Adrenal gland (tissue), 5 donors: Measurements from ENCODE around the gene CD300H.

Source experiments
- POLR2A ChIP-seq, 2 donors: fragments of 450-650 bp; IDR thresholded peaks; one replicate each; pipeline ENCODE4 v1.6.1; 2017; ENCODE audit warnings: antibody characterized with exemption in 2 of 2, mild to moderate bottlenecking in 2 of 2, moderate library complexity in 1 of 2
- TF ChIP-seq, protein P1 (sequence below), 6 experiments: fragments of 450-650 bp in 4 of 6; fragments of 200-600 bp in 2 of 6; sonication (generic) in 1 of 6; IDR thresholded peaks; 1 replicate in 5 of 6; 2 replicates in 1 of 6; pipeline versions ENCODE4 v1.5.1 to v1.8.0; 2016 to 2021; ENCODE audit warnings: antibody characterized with exemption in 6 of 6, mild to moderate bottlenecking in 2 of 6, moderate library complexity in 1 of 6
- donor health status: DM: no; HTN: no; CAD: no.

DNA sequence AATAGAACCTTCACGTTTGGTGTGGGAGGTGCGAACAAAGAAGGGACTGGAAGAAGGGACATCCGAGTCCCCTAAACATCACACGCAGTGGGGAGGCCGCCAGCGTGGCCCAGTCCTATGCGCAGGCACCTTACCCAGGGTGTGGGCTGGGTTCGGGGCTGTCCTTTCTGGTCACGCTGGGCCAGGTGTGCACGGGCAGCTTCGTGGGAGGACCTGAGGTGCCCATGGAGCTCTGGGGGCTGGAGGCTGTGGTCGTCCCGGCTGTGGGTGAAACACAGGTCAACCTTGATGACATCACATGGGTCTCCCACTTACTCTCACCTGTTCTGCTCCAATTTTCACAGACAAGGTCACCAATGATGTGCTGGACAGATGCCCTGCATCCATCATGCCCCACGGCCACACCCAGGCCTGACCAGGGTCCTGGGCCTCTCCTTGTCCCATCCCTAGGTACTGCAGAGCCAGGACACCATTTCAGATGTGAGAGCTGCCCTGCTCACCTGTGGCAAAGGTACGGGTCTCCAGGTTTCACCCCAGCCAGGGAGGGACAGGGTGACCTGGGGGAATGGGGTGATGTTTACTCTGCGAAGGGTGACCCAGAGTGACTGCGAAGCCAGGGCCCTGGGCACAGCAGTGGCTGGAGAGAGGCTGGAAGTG, 24.5 kb downstream of the CD300H start:
- TF ChIP-seq, protein P1, sequence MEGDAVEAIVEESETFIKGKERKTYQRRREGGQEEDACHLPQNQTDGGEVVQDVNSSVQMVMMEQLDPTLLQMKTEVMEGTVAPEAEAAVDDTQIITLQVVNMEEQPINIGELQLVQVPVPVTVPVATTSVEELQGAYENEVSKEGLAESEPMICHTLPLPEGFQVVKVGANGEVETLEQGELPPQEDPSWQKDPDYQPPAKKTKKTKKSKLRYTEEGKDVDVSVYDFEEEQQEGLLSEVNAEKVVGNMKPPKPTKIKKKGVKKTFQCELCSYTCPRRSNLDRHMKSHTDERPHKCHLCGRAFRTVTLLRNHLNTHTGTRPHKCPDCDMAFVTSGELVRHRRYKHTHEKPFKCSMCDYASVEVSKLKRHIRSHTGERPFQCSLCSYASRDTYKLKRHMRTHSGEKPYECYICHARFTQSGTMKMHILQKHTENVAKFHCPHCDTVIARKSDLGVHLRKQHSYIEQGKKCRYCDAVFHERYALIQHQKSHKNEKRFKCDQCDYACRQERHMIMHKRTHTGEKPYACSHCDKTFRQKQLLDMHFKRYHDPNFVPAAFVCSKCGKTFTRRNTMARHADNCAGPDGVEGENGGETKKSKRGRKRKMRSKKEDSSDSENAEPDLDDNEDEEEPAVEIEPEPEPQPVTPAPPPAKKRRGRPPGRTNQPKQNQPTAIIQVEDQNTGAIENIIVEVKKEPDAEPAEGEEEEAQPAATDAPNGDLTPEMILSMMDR (IDR thresholded peaks at IDR 0.05): no peak
- no peak for TF ChIP-seq POLR2A (IDR thresholded peaks at IDR 0.05)
